ENCODE results near the gene GAL. TPM values are rescaled to one million over a fixed set of nuclear protein-coding genes. Genes with fewer than 3 reads are reported as not detected.

Gene GAL
- total and polyA plus RNA-seq, 2 donors from 2014 or later, result 0.31 TPM; not detected in 1

DNA sequence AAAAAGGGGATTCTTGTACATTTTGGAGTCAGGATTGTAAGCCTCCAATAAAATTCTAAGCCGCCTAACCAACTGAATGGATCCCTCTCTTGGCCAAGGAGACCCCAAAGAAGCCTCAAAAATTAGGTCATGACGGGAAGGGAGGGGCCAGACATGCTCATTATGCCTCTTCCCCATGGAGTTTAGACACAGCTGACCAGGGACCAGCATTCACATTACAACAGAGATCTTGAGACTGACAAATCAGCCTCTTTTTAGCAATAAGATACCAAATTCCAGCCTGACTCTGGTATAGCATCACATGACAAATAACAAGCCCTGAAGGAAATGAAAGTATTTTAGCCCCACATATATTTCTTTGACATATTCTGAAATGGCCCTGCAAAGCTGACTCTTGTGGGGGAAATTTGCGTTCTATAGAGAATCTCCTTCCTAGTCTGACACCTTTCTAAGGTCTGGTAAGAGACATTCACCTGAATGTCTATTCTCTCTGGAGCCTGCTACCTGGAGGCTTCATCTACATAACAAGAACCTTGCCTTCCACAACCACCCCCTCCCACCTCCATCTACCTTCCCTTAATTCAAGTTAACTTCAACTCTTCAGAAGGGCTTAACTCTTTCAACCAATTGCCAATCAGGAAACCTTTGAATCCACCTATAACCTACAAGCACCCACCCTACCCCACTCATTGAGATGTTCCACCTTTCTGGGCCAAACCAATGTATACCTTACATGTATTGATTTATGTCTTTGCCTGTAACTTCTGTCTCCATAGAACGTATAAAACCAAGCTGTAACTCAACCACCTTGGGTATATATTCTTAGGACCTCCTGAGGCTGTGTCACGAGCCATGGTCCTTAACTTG lies 10.3 kb downstream of the GAL start:
- no peak for FAIRE-seq
- TF ChIP-seq, protein P1, sequence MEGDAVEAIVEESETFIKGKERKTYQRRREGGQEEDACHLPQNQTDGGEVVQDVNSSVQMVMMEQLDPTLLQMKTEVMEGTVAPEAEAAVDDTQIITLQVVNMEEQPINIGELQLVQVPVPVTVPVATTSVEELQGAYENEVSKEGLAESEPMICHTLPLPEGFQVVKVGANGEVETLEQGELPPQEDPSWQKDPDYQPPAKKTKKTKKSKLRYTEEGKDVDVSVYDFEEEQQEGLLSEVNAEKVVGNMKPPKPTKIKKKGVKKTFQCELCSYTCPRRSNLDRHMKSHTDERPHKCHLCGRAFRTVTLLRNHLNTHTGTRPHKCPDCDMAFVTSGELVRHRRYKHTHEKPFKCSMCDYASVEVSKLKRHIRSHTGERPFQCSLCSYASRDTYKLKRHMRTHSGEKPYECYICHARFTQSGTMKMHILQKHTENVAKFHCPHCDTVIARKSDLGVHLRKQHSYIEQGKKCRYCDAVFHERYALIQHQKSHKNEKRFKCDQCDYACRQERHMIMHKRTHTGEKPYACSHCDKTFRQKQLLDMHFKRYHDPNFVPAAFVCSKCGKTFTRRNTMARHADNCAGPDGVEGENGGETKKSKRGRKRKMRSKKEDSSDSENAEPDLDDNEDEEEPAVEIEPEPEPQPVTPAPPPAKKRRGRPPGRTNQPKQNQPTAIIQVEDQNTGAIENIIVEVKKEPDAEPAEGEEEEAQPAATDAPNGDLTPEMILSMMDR (IDR thresholded peaks at IDR 0.05; ENCODE audit: borderline replicate concordance, extremely low read depth, insufficient read depth), result no peak

DNA sequence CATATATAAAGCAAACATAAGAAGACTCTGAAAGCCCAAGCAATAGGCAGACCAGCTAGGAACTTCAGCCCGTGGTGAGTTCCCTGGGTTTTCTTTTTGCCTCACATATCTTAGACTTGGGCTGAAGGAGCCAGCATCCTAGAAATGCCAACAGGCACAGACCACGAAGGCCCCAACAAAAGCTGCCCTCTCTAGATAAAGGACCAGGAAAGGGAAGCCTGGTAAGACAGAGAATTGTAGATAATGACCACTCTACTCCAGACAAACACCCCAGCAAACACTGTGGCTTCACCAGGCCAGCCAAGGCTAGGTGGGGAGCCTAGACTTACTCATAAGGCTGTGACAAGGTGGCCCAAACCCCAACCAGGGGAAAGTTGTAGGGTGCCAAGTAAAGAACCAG lies 11.2 kb downstream of the GAL start:
- Histone ChIP-seq H3K4me1 (ENCODE audit: control insufficient read depth in 2 of 3, insufficient read depth in 2 of 3, low read depth in 1 of 3, low read length in 3 of 3) (no peaks in the 10 kb centered on the region), H3K4me3 (ENCODE audit: low read length in 3 of 3) (no peak overlapping the region), H3K36me3 (ENCODE audit: control insufficient read depth in 2 of 3, insufficient read depth in 3 of 3, low read length in 3 of 3) (no peaks in the 10 kb centered on the region), H3K9ac (ENCODE audit: low read length in 3 of 3) (no peak overlapping the region), H3K27ac (ENCODE audit: low read depth in 2 of 2, low read length in 2 of 2) (no peak overlapping the region), H3K27me3 (ENCODE audit: control insufficient read depth, insufficient read depth, low read length) (no peaks in the 10 kb centered on the region), H3K9me3 (ENCODE audit: control insufficient read depth in 2 of 3, insufficient read depth in 1 of 3, low read length in 3 of 3) (no peaks in the 10 kb centered on the region)
- DNase-seq, result no peak
- no peak for FAIRE-seq
- TF ChIP-seq, protein P1 (IDR thresholded peaks at IDR 0.05; ENCODE audit: borderline replicate concordance, extremely low read depth, insufficient read depth), result no peak
- intact Hi-C loops (cut with DNase I), result no loop called here

More for the DNA sequence above, 10.3 kb downstream of the GAL start:
- intact Hi-C loops (cut with DNase I), result no loop called here
- no peaks in the 10 kb centered on the region for H3K36me3 ChIP-seq (ENCODE audit: control insufficient read depth in 2 of 3, insufficient read depth in 3 of 3, low read length in 3 of 3)
- no peaks in the 10 kb centered on the region for H3K27me3 ChIP-seq (ENCODE audit: control insufficient read depth, insufficient read depth, low read length)
- H3K4me3 ChIP-seq (ENCODE audit: low read length in 3 of 3), result no peak overlapping the region
- DNase-seq, result no peak
- H3K9me3 ChIP-seq (ENCODE audit: control insufficient read depth in 2 of 3, insufficient read depth in 1 of 3, low read length in 3 of 3), result no peaks in the 10 kb centered on the region
- H3K27ac ChIP-seq (ENCODE audit: low read depth in 2 of 2, low read length in 2 of 2), result no peak overlapping the region
- H3K4me1 ChIP-seq (ENCODE audit: control insufficient read depth in 2 of 3, insufficient read depth in 2 of 3, low read depth in 1 of 3, low read length in 3 of 3), result no peaks in the 10 kb centered on the region
- no peak overlapping the region for H3K9ac ChIP-seq (ENCODE audit: low read length in 3 of 3)

DNA sequence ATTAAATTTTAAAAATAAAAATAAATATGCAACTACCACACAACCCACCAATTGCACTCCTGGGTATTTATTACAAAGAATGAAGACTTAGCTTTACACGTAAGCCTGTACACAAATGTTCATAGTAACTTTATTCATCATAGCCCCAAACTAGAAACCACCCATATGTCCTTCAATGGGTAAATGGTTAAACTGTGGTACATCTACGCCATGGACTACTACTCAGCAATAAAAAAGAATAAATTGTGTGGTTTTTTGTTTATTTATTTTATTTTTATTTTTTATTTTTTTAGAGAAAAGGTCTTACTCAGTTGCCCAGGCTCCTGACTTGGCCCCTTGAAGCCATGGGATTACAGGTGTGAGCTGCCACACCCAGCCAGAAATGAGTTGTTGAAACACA lies 14.6 kb downstream of the GAL start:
- H3K9me3 ChIP-seq (ENCODE audit: control insufficient read depth in 2 of 3, insufficient read depth in 1 of 3, low read length in 3 of 3), result no peaks in the 10 kb centered on the region
- DNase-seq (no peak), FAIRE-seq (no peak)
- TF ChIP-seq, protein P1 (IDR thresholded peaks at IDR 0.05; ENCODE audit: borderline replicate concordance, extremely low read depth, insufficient read depth), result no peak
- H3K4me3 ChIP-seq (ENCODE audit: low read length in 3 of 3), result no peak overlapping the region
- H3K36me3 ChIP-seq (ENCODE audit: control insufficient read depth in 2 of 3, insufficient read depth in 3 of 3, low read length in 3 of 3), result no peaks in the 10 kb centered on the region
- H3K9ac ChIP-seq (ENCODE audit: low read length in 3 of 3), result no peak overlapping the region
- intact Hi-C loops (cut with DNase I), result no loop called here
- no peaks in the 10 kb centered on the region for H3K4me1 ChIP-seq (ENCODE audit: control insufficient read depth in 2 of 3, insufficient read depth in 2 of 3, low read depth in 1 of 3, low read length in 3 of 3)
- no peak overlapping the region for H3K27ac ChIP-seq (ENCODE audit: low read depth in 2 of 2, low read length in 2 of 2)
- no peaks in the 10 kb centered on the region for H3K27me3 ChIP-seq (ENCODE audit: control insufficient read depth, insufficient read depth, low read length)

Data from kidney (tissue), 14 donors.